Effector memory CD8-positive, alpha-beta T cell (primary cell): Measurements from ENCODE around the gene DNMT3L.
"Not testable (repeated sequence)": the region's sequence is repeated elsewhere in the genome, so short reads cannot be mapped to it uniquely, and the experiment has no call there.

Source experiments
- ATAC-seq: fragments of 150-1000 bp; cut with Tn5 transposase; replicated peaks from 2 replicates; pipeline ENCODE4 v1.10.0; 2021; ENCODE audit warnings: mild to moderate bottlenecking, moderate library complexity
- DNase-seq, 3 experiments: peaks; one replicate each; pipeline ENCODE4 v3.0.0; 2021
- H3K27ac Mint-ChIP-seq, 2 donors: one replicate each; pipeline ENCODE4 v1.8.0; 2022; ENCODE audit warnings: mild to moderate bottlenecking in 2 of 2, mixed read lengths in 2 of 2, moderate library complexity in 2 of 2
- H3K27me3 Mint-ChIP-seq, 2 donors: one replicate each; pipeline ENCODE4 v1.8.0; 2022; ENCODE audit warnings: mixed read lengths in 2 of 2
- H3K36me3 Mint-ChIP-seq: one replicate; pipeline ENCODE4 v1.8.0; 2022; ENCODE audit warnings: mild to moderate bottlenecking, moderate library complexity, mixed read lengths; ENCODE audit not compliant: insufficient read depth
- H3K4me1 Mint-ChIP-seq, 2 donors: one replicate each; pipeline ENCODE4 v1.8.0; 2022; ENCODE audit warnings: low read depth in 2 of 2, mixed read lengths in 2 of 2
- H3K4me3 Mint-ChIP-seq, 2 donors: one replicate each; pipeline ENCODE4 v1.8.0; 2022; ENCODE audit warnings: mild to moderate bottlenecking in 2 of 2, mixed read lengths in 2 of 2, moderate library complexity in 2 of 2
- H3K9me3 Mint-ChIP-seq, 2 donors: one replicate each; pipeline ENCODE4 v1.8.0; 2022; ENCODE audit warnings: mixed read lengths in 2 of 2

DNMT3L gene

DNA sequence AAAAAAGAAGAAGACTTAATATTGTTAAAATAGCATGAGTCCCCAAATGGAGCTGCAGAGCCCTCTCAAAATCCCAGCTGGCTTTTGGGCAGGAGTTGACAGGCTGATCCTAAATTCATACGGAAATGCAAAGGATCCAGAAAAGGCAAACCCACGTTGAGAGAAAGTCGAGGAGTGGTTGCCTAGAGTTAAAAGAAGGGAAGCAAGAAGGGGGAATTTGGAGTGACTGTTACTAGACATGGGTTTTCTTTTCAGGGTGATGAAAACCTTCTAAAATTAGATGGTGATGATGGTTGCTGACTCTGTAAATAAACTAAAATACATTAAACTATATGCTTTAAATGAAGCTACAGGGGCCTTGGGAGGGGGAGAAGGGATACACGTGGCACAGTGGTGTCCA, 1.6 kb downstream of the DNMT3L start:
- Mint-ChIP-seq H3K27me3 (peaks cover 0 to 16% of the 10 kb centered on the region in 2 donors), H3K27ac (no peak overlapping the region), H3K4me3 (no peak overlapping the region), H3K9me3 (no peaks in the 10 kb centered on the region), H3K4me1 (no peaks in the 10 kb centered on the region), H3K36me3 (peaks cover 2% of the 10 kb centered on the region)
- DNase-seq: no peak
- no peak for ATAC-seq

DNA sequence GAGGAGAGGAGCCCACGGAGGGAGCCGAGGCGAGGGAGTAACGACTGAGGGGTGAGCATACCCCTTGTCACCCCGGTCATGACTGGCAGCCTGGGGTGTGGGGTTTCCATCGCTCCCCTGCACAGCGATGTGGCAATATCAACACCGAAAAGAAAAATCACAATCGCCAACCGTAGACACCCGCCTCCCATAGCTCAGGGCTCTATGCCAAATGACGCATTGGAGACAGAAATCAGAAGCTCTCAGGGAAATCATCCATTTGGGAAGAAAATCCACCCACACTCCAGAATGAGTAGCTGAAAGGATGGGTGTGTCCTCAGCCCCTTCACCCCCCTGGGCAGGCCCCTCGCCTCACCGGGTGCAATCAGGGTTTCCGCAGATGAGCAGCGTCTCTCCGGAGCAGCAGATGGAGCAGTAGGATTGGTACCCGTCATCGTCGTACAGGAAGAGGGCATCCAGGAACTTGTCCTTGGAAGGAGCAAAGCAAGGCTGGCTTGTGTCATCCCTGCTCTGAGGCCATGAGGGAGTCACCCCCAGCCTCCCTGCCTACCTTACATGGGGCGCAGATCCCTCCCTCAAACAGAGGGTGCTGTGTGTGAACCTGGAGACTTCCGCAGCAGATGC, 2.5 kb downstream of the DNMT3L start:
- no peak for ATAC-seq
- no peak overlapping the region for H3K27ac Mint-ChIP-seq
- H3K4me3 Mint-ChIP-seq: no peak overlapping the region
- peaks cover 2% of the 10 kb centered on the region for H3K36me3 Mint-ChIP-seq
- no peaks in the 10 kb centered on the region for H3K9me3 Mint-ChIP-seq
- H3K27me3 Mint-ChIP-seq: peaks cover 0 to 25% of the 10 kb centered on the region in 2 donors
- DNase-seq: no peak
- no peaks in the 10 kb centered on the region for H3K4me1 Mint-ChIP-seq

DNA sequence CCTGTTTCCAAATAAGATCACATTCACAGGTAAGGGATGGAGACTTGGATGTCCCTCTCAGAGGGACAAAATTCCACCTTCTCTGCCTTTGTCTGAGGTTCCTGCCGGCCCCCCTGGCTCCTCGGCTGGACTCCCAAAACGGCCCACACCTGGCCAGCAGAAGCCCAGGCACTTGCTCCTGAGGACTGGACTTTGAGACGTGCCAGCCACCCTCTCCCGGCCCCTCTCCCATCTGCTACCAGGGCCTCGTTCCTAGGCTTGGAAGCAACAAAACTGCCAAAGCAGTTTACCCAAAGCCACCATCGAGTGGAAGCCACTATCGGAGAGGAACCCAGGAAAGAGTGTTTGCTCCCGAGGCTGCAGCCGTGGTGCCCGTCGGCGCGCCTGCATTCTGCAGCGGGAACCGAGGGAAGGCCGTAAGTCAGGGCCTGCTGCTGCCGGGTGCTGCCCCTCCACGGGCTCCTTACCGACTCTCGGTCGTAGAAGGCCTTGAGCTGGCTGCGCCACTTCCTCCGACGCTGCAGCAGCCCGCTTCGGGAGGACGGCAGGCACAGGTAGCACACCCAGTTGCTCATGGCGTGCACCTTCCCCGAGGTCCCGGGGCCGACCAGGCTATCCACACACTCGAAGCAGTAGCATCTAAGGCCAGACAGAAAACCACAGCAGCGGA, 3.5 kb downstream of the DNMT3L start:
- no peak for ATAC-seq
- Mint-ChIP-seq H3K4me1 (no peaks in the 10 kb centered on the region), H3K27me3 (peaks cover 7 to 32% of the 10 kb centered on the region in 2 donors), H3K27ac (no peak overlapping the region), H3K4me3 (no peak overlapping the region), H3K36me3 (peaks cover 2% of the 10 kb centered on the region), H3K9me3 (no peaks in the 10 kb centered on the region)
- DNase-seq: no peak

DNA sequence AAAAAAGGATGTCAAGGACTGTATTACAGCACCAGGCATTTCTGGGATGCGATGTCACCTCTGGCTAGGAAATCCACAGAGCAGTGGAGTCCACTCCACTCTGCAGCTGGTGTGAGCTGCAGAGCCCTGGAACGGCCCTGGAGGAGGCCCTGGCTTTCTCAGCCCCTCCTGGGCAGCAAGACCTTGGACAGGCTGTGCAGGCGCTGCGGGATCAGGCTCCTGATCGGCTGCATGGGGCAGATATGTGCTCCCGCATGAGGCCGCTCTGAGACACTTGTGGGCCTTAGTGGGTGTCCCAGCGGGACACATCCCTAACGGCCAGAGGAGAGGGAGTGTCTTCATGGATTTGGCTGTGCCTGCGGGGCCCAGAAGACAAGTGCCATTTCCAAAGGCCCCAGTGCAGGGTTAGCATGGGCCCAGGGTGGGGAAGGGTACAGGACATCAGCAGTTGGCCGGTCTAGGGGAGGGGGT, 6.2 kb downstream of the DNMT3L start:
- DNase-seq: no peak
- Mint-ChIP-seq H3K36me3 (peaks cover 2% of the 10 kb centered on the region), H3K27me3 (peaks cover 7 to 32% of the 10 kb centered on the region in 2 donors), H3K4me1 (no peaks in the 10 kb centered on the region), H3K4me3 (no peak overlapping the region), H3K27ac (peak overlapping the region in 1 of 2 donors; percentile 75), H3K9me3 (no peaks in the 10 kb centered on the region)
- ATAC-seq: no peak

DNA sequence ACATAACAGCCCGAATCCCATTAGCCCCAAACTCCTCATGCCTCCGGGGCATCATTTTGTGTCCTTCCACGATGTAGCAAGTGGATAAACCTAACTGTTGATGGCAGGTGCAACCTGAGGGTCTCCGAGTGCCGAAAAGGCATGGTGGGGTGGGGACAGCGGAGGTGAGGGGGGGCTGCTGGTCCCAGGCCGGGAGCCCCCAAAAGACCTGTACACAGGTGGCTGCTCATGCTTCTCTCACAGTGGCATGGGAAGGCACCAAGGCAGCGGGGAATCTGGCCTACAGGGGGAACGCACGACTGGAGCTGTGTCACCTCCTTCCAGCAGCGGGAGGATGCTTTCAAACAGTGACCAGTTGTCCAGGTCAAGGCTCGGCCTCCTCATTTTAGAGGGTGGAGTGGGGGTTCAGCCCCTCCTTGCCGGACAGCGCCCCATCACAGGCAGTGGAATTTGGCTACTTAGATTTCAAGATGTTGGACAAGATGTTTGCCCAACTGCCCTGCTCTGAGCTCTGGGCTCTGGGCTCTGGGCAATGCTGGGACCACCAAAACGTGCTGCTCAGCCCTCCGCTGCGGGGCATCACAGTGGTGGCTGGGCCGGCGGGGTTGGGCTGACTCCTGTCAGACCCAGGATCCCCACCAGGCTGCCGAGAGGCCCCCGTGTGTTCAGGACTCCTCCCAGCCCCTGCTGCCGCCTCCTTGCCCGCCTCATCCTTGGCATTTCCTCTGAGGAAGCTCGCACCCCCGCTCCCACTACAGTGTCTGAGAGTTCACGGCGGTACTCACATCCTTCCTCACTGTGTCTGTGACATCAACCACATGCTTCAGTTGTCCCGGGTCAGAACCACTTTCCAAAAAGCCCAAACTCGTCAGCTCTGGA, 7.6 kb downstream of the DNMT3L start:
- H3K36me3 Mint-ChIP-seq: no peaks in the 10 kb centered on the region
- H3K27me3 Mint-ChIP-seq: peaks cover 7 to 32% of the 10 kb centered on the region in 2 donors
- H3K4me3 Mint-ChIP-seq: no peak overlapping the region
- no peaks in the 10 kb centered on the region for H3K4me1 Mint-ChIP-seq
- H3K9me3 Mint-ChIP-seq: no peaks in the 10 kb centered on the region
- peak overlapping the region in 1 of 2 donors; percentile 75 for H3K27ac Mint-ChIP-seq
- no peak for DNase-seq
- ATAC-seq: no peak

DNA sequence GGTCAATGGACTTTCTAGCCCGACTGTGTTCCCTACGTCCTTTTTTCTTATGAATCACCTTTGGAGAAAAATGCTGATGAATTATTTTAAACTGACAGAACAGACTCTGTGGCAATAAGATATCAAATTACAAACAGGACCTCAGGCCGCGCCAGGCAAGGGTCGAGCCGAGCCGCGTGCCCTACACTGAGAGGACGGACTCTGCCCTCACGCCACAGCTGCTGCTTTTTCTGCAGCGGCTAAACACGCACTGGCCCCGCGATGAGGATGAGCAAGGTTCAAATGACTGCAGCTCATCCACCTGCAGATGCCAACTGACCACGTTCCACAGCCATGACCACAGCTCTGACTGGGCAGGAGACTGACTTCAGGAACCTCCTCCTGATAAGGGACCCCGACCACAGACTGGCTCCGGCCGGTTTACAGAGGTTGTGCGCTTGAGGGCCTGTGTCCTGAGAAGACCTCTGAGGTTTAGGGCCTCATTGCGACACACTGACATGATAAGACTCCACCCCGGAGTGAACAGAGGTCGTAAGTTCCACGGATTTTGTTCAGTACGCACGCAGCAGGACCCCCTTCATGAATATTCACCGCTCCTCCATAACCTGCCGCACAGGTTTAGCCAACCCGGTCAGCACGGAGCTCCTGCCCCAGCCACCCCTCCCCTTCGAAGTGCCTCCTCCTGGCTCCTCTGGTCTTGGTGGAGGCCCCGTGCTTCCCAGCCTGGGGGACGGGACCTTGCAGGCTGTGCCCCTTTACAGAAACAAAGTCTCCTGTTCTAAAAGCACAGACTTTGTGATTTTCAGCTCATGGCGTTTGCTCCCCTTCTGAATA, 12.3 kb downstream of the DNMT3L start:
- H3K27ac Mint-ChIP-seq, ATAC-seq, H3K36me3 Mint-ChIP-seq, DNase-seq, H3K4me1 Mint-ChIP-seq, H3K4me3 Mint-ChIP-seq, H3K27me3 Mint-ChIP-seq, H3K9me3 Mint-ChIP-seq: not testable (repeated sequence)

DNA sequence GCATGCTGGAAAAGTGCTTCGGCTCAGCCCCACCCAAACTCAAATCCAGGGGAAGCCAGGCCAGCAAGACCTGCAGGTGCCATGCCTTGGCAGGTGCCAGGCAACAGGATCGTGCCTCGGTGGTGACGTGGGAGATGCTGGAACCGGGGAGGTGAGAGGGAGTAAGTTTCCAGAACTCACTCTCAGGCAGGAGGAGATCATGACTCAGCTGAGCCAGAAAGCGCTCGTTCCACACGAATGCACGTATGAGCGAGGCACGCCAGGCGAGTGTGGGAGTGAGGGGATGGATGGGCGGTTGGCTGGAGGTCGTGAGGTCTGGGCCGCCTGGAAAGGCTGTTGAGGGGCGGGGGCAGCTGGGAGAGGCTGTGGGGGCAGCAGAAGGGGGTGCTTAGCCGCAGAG, 13.8 kb downstream of the DNMT3L start:
- not testable (repeated sequence) for DNase-seq, H3K27me3 Mint-ChIP-seq, H3K27ac Mint-ChIP-seq, H3K4me3 Mint-ChIP-seq, H3K9me3 Mint-ChIP-seq, H3K4me1 Mint-ChIP-seq, ATAC-seq, H3K36me3 Mint-ChIP-seq

DNA sequence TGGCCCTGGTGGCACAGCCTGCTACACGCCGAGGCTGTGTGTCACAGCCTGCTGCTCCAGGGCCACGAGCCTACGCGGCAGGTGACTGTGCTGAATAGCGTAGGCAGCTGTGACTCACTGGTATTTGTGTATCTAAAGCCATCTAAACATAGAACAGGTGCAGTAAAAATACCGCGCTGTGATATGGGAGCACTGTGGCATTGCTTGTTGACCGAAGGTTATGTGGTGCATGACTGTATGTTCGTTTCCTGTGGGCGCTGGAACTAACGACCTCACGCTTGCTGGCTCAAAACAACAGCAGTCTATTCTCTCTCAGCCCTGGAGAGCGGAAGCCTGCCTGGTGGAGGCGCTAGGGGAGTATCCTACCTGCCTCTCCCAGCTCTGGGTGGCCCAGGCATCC, 17.7 kb downstream of the DNMT3L start:
- H3K27ac Mint-ChIP-seq, DNase-seq, H3K4me3 Mint-ChIP-seq, H3K4me1 Mint-ChIP-seq, H3K36me3 Mint-ChIP-seq, H3K9me3 Mint-ChIP-seq, H3K27me3 Mint-ChIP-seq: not testable (repeated sequence)
- ATAC-seq: peak; percentile 83

DNA sequence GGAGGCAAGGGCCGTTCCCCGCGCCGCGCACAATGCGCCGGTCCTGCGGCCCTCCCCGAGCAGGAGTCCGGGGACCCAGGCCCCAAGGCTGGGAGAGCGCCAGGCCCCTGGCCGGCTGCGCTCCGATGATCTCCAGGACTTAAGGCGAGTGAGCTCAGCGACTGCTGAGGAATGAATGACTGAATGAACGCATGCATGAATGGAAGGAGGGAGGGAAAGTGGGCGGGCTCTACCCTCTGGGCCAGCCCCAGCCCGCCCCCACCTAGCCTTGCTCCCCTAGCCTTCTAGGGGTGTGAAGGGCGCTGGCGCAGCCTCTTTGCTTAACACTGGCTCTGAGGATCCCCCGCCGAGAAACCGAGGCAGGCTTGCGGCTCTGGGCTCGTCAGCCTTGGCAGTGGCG, 20.4 kb downstream of the DNMT3L start:
- H3K27ac Mint-ChIP-seq, H3K9me3 Mint-ChIP-seq, H3K4me3 Mint-ChIP-seq, H3K36me3 Mint-ChIP-seq, H3K27me3 Mint-ChIP-seq, H3K4me1 Mint-ChIP-seq, DNase-seq: not testable (repeated sequence)
- ATAC-seq: peak; percentile 27

DNA sequence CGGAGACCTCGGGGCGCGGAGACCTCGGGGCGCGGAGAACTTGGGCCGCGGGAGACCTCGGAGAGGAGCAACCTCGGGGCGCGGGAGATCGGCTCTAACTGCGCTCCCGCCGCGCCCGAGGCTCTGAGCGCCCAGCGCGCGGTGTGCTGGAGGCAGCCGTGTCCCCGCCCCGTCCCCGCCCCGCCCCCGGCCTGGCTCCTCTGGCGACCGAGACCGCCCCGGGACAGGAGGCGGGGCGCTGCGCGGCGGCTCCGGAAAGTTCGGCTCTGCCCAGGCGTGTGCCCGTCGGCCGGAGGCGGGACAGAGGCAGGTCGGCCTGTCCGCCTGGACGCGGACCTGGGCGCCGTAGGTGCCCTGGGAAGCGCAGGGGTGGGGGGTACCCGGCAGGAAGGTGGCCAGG, 20.9 kb downstream of the DNMT3L start, which contains the start of gene ICOSLG:
TSS of gene ICOSLG (minus strand) at position 102 of the 400 bp plus-strand sequence. CDS start 126 bp downstream, outside the sequence.
- not testable (repeated sequence) for H3K4me1 Mint-ChIP-seq, H3K9me3 Mint-ChIP-seq, H3K36me3 Mint-ChIP-seq, H3K4me3 Mint-ChIP-seq, H3K27ac Mint-ChIP-seq, DNase-seq, H3K27me3 Mint-ChIP-seq
- ATAC-seq: peak; percentile 43

DNA sequence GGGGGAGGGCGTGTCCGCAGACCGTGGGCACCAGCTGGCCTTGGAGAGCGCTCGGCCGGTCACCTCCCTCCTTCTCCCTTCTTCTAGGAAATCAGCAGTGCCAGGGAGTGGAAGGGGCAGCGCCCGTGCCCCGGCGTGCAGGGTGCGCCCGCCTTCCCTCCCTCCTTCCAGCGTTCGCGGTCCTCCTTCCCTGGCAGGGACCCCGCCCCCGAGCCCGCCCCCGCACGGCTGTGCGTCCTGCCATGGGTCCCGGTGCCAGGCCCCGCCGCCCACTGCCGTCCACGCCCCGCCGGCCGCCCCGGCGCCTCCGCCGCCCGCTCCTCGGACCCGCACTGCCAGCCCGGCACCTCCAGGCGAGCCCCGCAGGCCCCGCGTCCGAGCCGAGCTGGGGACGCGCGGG, 21.3 kb downstream of the DNMT3L start:
- not testable (repeated sequence) for H3K27ac Mint-ChIP-seq, H3K36me3 Mint-ChIP-seq, H3K9me3 Mint-ChIP-seq, H3K27me3 Mint-ChIP-seq, ATAC-seq, DNase-seq, H3K4me3 Mint-ChIP-seq, H3K4me1 Mint-ChIP-seq

DNA sequence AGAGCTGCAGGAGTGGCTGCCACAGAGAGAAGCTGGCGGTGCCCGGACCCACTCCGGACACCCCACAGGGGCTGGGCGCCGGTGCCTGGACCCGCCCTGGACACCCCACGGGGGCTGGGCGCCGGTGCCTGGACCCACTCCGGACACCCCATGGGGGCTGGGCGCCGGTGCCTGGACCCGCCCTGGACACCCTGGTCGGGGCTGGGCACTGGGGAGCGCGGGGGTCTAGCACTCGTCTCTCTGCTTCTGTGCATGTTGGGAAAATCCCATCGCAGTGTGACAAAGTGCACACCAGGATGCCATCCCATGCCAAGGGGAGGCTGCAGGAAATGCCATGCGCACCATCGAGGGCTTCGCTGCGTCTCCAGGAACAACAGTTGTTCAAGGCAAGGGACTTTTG, 32.1 kb downstream of the DNMT3L start:
- not testable (repeated sequence) for H3K4me1 Mint-ChIP-seq, H3K27me3 Mint-ChIP-seq, DNase-seq, H3K27ac Mint-ChIP-seq, H3K4me3 Mint-ChIP-seq, ATAC-seq, H3K9me3 Mint-ChIP-seq, H3K36me3 Mint-ChIP-seq

DNA sequence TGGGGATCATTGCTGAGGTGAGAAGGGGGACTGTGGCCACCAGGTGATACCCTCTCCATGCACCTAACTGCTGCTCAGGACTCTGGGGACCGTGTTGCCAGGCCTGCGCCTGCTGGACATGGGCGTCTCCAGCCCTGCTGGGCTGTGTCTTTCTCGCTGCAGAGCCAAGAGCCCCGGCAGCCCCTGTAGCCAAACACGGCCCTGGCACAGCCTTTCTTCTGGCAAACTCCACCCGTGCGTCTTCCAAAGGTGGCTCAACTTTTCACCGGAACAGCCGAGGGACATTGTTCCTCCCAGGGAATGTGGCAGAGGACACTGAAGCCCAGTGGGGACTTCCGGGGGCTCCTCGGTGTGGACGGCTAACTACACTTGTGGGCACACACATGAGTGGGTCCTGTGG, 33.6 kb downstream of the DNMT3L start:
- H3K9me3 Mint-ChIP-seq, H3K4me1 Mint-ChIP-seq, DNase-seq, H3K4me3 Mint-ChIP-seq, H3K27ac Mint-ChIP-seq, H3K36me3 Mint-ChIP-seq, H3K27me3 Mint-ChIP-seq, ATAC-seq: not testable (repeated sequence)
